Measurements from ENCODE around the gene RPL5.
A peak's percentile ranks its signal among the peaks of the same experiment; 100 is the strongest.
"Not testable (repeated sequence)": the region's sequence is repeated elsewhere in the genome, so short reads cannot be mapped to it uniquely, and the experiment has no call there.

RPL5 gene

DNA sequence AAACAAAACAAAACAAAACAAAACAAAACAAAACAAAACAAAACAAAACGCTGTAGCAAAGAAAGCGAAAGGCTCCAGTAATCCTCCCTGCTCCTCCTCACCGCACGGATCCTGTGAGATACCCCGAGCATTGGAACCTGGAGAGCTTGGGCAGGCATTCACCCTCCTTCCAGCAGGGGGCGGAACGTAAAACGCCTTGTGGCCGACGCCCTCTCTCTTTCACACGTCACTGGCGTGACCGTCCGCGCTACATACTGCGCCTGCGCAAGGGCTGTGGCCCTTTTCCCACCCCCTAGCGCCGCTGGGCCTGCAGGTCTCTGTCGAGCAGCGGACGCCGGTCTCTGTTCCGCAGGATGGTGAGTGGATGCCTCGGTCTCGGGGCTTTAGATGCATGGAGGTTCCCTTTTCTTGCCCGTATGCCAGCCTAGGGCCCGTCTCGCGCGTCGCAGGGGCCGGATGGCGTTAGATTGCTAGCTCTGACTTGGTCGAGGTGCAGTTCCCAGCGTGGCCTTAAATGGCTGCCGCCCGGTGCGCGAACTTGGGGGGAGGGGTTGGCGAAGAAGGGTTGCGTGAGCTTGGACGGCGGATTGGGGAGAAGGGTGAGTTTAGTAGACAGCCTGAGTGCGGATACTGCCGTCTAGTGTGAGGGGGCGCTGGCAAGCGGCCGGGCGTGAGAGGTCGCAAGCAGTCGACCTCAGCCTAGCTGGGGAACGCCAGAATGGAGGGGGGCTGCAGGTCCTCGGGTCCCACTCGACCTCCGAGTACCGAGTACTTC lies at the start of gene RPL5:
Gene RPL5 (plus strand): TSS at position 279 of the 775 bp plus-strand sequence. CDS start 75 bp downstream, at position 354.
- TF ChIP-seq, protein P1, sequence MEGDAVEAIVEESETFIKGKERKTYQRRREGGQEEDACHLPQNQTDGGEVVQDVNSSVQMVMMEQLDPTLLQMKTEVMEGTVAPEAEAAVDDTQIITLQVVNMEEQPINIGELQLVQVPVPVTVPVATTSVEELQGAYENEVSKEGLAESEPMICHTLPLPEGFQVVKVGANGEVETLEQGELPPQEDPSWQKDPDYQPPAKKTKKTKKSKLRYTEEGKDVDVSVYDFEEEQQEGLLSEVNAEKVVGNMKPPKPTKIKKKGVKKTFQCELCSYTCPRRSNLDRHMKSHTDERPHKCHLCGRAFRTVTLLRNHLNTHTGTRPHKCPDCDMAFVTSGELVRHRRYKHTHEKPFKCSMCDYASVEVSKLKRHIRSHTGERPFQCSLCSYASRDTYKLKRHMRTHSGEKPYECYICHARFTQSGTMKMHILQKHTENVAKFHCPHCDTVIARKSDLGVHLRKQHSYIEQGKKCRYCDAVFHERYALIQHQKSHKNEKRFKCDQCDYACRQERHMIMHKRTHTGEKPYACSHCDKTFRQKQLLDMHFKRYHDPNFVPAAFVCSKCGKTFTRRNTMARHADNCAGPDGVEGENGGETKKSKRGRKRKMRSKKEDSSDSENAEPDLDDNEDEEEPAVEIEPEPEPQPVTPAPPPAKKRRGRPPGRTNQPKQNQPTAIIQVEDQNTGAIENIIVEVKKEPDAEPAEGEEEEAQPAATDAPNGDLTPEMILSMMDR (IDR thresholded peaks at IDR 0.05; ENCODE audit: borderline replicate concordance, insufficient read depth, low read depth, low read length): peak; percentile 95
- H3K4me3 ChIP-seq (ENCODE audit: low read depth, low read length): peak within 1 kb of the TSS; percentile 78

DNA sequence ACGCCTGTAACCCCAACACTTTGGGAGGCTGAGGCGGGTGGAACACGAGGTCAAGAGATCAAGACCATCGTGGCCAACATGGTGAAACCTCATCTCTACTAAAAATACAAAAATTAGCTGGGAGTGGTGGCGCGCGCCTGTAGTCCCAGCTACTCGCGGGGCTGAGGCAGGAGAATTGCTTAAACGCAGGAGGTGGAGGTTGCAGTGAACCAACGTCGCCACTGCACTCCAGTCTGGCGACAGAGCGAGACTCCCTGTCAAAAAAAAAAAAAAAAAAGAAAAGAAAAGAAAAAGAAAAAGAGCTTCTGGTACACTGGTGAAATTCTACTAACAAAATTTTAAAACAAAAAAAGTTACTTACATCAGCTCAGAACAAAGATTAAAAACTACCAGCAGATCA lies 48.3 kb upstream of the RPL5 start:
- not testable (repeated sequence) for H3K4me3 ChIP-seq (ENCODE audit: low read depth, low read length)

DNA sequence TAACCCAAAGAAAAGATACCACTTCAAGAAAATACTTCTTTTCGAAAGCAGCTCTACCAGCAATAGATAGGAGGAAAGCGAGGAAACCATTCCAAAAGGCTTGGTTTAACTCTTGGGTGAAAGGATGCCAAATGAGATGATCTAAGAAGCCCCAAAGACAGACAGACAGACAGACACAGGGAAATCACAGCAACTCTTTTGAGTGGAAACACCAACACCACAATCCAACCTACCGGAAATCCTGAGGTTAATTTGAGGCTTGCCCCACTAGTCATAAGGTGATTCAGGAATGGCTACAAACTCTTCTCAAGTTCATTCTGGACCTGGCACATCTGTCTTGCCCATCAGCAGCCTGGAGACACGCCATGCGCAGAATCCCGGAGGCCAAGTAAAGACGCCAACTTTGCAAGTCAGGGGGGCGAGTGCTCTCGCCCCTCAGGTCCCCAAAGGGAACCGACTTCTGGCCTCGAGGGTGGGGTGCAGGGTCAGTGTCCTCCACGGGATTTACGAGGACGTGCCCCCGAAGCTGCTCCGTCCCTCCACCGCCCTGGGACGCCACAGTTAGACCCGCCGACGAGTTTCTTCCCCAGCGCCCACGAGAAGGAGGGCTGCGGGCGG lies 47.7 kb upstream of the RPL5 start:
- H3K4me3 ChIP-seq (ENCODE audit: low read depth, low read length): peak overlapping the region; percentile 77
- TF ChIP-seq, protein P1 (IDR thresholded peaks at IDR 0.05; ENCODE audit: borderline replicate concordance, insufficient read depth, low read depth, low read length): no peak

DNA sequence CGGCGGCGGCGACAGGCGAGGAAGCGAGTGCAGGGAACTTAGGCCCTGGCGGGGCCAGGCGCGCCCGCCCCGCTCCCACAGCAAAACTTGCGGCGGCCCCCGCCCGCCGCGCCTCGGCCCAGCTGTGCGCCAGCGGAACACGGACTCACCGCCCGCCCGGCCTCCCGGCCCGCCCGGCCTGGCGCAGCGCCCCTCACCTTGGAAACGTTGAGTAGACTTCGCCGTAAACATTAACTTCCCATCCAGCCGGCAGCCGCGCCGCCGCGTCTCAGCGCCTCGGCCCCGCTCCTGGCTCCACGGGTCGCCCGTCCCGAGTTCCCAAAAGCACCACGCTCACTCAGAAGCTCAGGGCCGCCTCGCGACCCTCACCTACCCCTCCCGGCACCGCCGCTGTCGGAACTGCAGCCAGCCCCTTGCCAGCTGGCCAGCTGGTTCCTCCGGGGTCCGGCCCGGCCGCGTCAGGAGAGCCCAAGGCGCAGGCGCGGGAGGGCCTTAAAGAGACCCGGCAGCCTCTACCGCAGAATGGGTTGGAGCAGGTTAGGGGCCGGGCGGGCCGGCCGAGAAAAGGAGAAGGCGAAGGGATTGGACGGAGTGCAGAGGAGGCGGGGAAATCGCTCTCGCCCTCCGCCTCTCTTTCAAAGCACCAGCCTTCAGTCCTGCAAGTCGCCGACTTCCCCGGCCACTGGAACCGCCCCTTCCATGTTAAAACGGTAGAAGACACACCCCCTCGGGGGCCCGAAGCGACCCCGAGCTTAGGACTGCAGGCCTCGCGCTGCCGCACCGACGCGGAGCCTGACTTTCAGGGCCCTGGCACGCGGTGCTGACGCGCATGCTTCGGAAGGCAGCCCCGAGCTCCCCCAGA lies 47.0 kb upstream of the RPL5 start, which contains the start of gene EVI5:
Gene EVI5 (minus strand): TSS at position 470 of the 862 bp plus-strand sequence. CDS start 48,562 bp downstream, outside the sequence.
- peak within 1 kb of the TSS; percentile 77 for H3K4me3 ChIP-seq (ENCODE audit: low read depth, low read length)
- TF ChIP-seq, protein P1 (IDR thresholded peaks at IDR 0.05; ENCODE audit: borderline replicate concordance, insufficient read depth, low read depth, low read length): no peak

DNA sequence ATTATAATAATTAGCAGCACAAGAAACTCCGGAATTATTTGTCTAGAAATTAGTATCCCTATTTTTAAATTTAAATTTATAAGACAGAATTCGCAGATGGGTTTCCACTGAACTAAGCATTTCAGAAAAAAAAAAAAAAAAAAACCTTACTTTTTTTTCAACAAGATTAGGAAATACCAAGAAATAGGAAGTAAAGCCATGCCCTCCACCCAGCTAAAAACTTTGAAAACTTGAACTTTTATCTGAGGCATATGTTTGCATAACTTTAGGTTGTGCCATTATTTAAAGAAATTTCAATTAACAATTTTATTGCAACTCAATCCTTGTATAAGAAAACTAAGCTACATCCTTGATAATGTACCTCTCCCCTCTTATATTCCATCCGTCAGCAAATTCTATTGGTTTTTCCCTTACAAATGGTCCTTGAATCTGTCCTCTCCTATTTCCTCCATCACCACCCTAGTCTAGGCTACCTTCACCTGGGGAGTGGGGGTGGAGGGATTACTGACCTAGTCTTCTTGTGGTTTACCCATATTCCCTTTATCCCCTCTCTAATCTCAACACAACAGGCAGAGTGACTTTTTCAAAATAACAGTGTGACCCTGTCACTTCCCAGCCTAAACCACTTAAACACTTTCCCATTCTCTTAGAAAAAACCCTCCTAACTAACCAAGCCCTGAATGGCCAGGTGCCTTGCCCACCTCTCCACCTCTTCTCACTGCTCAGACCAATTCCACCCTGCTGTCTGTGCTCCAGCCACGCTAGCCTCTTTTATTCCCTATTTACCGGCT lies 45.5 kb upstream of the RPL5 start:
- TF ChIP-seq, protein P1 (IDR thresholded peaks at IDR 0.05; ENCODE audit: borderline replicate concordance, insufficient read depth, low read depth, low read length): no peak

DNA sequence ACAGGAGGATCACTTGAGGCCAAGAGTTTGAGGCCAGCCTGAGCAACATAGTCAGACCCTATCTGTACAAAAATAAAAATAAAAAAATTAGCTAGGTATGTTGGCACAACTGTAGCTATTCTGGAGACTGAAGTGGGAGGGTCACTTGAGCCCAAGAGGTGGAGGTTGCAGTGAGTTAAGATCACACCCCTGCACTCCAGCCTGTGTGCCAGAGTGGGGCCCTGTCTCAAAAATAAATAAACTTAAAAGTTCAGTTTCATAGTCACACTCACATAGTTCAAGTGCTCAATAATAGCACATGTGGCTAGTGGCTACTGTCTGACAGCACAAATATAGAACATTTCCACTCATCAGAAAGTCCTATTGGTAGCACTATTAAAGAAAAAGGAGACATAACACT lies 41.8 kb upstream of the RPL5 start:
- H3K4me3 ChIP-seq (ENCODE audit: low read depth, low read length): no peak overlapping the region
- TF ChIP-seq, protein P1 (IDR thresholded peaks at IDR 0.05; ENCODE audit: borderline replicate concordance, insufficient read depth, low read depth, low read length): no peak

More for the DNA sequence above, 45.5 kb upstream of the RPL5 start:
- no peak overlapping the region for H3K4me3 ChIP-seq (ENCODE audit: low read depth, low read length)

All from GM12875 (cell line).